Measurements from ENCODE around the gene GJD2. TPM values are rescaled to one million over a fixed set of nuclear protein-coding genes. Genes with fewer than 3 reads are reported as not detected.

Gene GJD2
- total RNA-seq, 1 donor from 2014 or later = 0.38 TPM

DNA sequence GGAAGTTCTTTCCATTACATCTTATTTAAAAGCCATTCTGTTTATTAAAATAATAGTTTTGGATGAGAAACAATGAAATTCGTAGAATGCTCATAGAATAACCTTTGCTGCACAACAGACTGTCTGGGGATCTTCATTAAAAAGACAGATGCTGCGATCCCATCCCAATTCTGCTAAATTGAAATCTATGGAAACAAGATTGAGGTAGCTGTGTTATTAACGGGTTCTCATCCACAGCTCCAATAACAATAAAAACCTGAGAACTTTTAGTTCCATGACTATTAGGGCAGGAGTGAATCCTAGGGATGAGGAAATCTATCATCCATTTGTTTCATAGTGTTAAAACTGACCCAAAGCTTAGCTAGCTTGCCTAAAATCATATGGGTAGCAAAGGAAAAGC lies 2.5 kb upstream of the GJD2 start:
- Mint-ChIP-seq H3K27ac (no peak overlapping the region), H3K36me3 (ENCODE audit: insufficient read depth) (no peaks in the 10 kb centered on the region), H3K9me3 (ENCODE audit: low read depth) (no peaks in the 10 kb centered on the region), H3K4me1 (ENCODE audit: low read depth) (no peaks in the 10 kb centered on the region), H3K4me3 (ENCODE audit: low read depth) (no peak overlapping the region), H3K27me3 (peaks cover 89% of the 10 kb centered on the region)
- no peak for DNase-seq (ENCODE audit: low spot score, unreplicated experiment)
- TF ChIP-seq, protein P1, sequence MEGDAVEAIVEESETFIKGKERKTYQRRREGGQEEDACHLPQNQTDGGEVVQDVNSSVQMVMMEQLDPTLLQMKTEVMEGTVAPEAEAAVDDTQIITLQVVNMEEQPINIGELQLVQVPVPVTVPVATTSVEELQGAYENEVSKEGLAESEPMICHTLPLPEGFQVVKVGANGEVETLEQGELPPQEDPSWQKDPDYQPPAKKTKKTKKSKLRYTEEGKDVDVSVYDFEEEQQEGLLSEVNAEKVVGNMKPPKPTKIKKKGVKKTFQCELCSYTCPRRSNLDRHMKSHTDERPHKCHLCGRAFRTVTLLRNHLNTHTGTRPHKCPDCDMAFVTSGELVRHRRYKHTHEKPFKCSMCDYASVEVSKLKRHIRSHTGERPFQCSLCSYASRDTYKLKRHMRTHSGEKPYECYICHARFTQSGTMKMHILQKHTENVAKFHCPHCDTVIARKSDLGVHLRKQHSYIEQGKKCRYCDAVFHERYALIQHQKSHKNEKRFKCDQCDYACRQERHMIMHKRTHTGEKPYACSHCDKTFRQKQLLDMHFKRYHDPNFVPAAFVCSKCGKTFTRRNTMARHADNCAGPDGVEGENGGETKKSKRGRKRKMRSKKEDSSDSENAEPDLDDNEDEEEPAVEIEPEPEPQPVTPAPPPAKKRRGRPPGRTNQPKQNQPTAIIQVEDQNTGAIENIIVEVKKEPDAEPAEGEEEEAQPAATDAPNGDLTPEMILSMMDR (IDR thresholded peaks at IDR 0.05; ENCODE audit: unreplicated experiment) = no peak

DNA sequence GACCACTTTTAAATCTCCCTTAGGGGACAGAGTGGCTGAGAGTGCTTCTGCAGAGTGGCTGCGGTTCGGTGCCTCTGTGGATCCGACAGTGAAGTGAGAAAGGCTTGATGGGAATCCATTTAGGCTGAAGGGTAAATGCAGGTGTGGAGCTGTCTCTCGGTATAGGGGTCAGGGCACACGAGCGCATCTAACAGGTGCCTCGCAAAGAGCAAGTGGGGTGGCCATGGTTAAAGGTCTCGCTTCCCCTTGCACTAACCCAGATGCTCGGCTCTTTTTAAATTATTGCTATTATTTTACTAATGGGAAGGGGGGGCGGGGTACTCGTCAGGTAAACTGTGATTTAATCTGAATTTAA lies 598 bp upstream of the GJD2 start:
- H3K4me1 Mint-ChIP-seq (ENCODE audit: low read depth) = no peaks in the 10 kb centered on the region
- peaks cover 84% of the 10 kb centered on the region for H3K27me3 Mint-ChIP-seq
- H3K4me3 Mint-ChIP-seq (ENCODE audit: low read depth) = peak overlapping the region; percentile 51
- no peak for DNase-seq (ENCODE audit: low spot score, unreplicated experiment)
- TF ChIP-seq, protein P1 (IDR thresholded peaks at IDR 0.05; ENCODE audit: unreplicated experiment) = no peak
- H3K9me3 Mint-ChIP-seq (ENCODE audit: low read depth) = no peaks in the 10 kb centered on the region
- H3K27ac Mint-ChIP-seq = no peak overlapping the region
- H3K36me3 Mint-ChIP-seq (ENCODE audit: insufficient read depth) = no peaks in the 10 kb centered on the region

DNA sequence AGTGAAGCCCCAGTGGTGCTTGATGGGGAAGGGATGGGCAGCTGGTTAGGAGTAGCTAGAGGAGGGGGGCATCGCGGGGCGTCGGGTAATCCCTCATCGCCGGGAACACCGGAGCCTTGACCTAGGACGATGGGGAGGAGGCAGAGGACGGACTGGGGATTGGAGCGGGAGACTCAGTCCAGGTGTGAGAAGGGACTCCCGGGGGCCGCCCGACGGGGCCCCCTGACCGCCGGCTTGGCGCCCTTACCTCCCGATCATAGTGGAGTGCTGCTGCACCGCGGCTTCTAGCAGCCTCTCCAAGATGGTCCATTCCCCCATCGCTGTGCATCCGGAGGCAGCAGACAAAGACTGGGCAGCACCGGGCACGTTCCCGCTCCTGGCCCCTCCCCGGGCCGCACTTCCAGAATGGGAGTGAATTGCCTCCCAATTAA lies 612 bp downstream of the GJD2 start:
- H3K4me3 Mint-ChIP-seq (ENCODE audit: low read depth) = peak overlapping the region; percentile 40
- no peak for DNase-seq (ENCODE audit: low spot score, unreplicated experiment)
- H3K27me3 Mint-ChIP-seq = peaks cover 82% of the 10 kb centered on the region
- no peaks in the 10 kb centered on the region for H3K9me3 Mint-ChIP-seq (ENCODE audit: low read depth)
- H3K4me1 Mint-ChIP-seq (ENCODE audit: low read depth) = no peaks in the 10 kb centered on the region
- TF ChIP-seq, protein P1 (IDR thresholded peaks at IDR 0.05; ENCODE audit: unreplicated experiment) = no peak
- no peaks in the 10 kb centered on the region for H3K36me3 Mint-ChIP-seq (ENCODE audit: insufficient read depth)
- H3K27ac Mint-ChIP-seq = no peak overlapping the region

DNA sequence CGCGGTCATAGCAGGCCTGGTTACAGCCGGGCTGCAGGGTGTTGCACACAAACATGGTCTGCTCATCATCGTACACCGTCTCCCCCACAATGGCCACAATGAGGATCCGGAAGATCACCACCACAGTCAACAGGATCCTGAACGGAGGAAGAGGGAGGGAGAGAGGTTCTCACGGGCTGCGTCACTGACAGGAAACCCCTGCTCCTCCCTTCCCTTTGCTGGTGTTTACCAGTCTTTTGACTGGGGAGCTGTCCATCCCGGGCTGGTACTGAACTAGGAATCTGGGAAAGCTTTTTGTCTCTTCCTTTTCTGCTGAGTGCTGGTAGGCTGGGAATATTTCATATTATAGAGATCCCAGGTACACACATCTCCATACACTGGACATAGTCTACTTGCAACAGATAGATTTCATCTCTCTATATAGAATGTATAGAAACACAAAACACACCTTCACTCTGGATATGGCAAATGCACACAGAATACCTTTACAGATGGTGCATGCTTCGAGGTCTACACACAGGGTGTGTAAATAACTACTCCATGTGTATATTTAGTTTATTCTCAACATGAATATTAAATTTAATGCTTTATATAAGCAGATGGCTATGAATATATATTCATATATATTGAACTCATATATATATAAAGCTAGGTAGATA lies 1.4 kb downstream of the GJD2 start:
- peak; percentile 63 for DNase-seq (ENCODE audit: low spot score, unreplicated experiment)
- no peaks in the 10 kb centered on the region for H3K4me1 Mint-ChIP-seq (ENCODE audit: low read depth)
- no peak overlapping the region for H3K27ac Mint-ChIP-seq
- H3K4me3 Mint-ChIP-seq (ENCODE audit: low read depth) = no peak overlapping the region
- TF ChIP-seq, protein P1 (IDR thresholded peaks at IDR 0.05; ENCODE audit: unreplicated experiment) = no peak
- H3K27me3 Mint-ChIP-seq = peaks cover 82% of the 10 kb centered on the region
- no peaks in the 10 kb centered on the region for H3K36me3 Mint-ChIP-seq (ENCODE audit: insufficient read depth)
- H3K9me3 Mint-ChIP-seq (ENCODE audit: low read depth) = no peaks in the 10 kb centered on the region

DNA sequence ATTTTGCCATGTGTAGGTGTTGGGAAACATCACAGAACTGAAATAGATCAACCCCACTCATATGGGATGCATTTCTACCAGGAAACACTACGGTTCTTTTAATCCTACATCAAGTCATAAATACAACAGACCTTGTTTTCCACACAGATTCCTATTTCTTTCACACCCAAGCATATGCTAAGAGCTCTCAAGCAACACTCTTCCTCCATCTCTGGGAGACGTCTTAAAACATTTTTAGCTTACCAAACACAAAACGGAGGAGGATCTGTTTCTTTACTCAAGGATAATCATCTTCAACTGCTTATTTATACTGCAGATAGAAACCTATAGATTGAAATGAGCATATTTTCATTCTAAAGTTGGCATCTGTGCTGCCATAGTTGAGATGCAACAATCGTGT lies 5.1 kb downstream of the GJD2 start:
- no peaks in the 10 kb centered on the region for H3K4me1 Mint-ChIP-seq (ENCODE audit: low read depth)
- no peak overlapping the region for H3K4me3 Mint-ChIP-seq (ENCODE audit: low read depth)
- TF ChIP-seq, protein P1 (IDR thresholded peaks at IDR 0.05; ENCODE audit: unreplicated experiment) = no peak
- peaks cover 66% of the 10 kb centered on the region for H3K27me3 Mint-ChIP-seq
- H3K9me3 Mint-ChIP-seq (ENCODE audit: low read depth) = no peaks in the 10 kb centered on the region
- DNase-seq (ENCODE audit: low spot score, unreplicated experiment) = no peak
- H3K36me3 Mint-ChIP-seq (ENCODE audit: insufficient read depth) = no peaks in the 10 kb centered on the region
- H3K27ac Mint-ChIP-seq = no peak overlapping the region

Measured in progenitor cell of endocrine pancreas (in vitro differentiated cells).